Glutamatergic neuron (in vitro differentiated cells): Measurements from ENCODE around the gene MEGF11. TPM values are rescaled to one million over a fixed set of nuclear protein-coding genes. Genes with fewer than 3 reads are reported as not detected.

ENCODE experiments used
- DNase-seq: peaks from one replicate; pipeline ENCODE4 v3.0.0; 2022
- H3K27ac Mint-ChIP-seq: one replicate; pipeline ENCODE4 v1.8.0; 2020; ENCODE audit warnings: mild to moderate bottlenecking, mixed read lengths, inconsistent platforms; ENCODE audit not compliant: unreplicated experiment
- H3K27me3 Mint-ChIP-seq: one replicate; pipeline ENCODE4 v1.8.0; 2020; ENCODE audit warnings: mild to moderate bottlenecking, moderate library complexity, mixed read lengths, inconsistent platforms; ENCODE audit not compliant: unreplicated experiment
- H3K36me3 Mint-ChIP-seq: one replicate; pipeline ENCODE4 v1.8.0; 2020; ENCODE audit warnings: mild to moderate bottlenecking, mixed read lengths, inconsistent platforms; ENCODE audit not compliant: unreplicated experiment
- H3K4me1 Mint-ChIP-seq: one replicate; pipeline ENCODE4 v1.8.0; 2020; ENCODE audit warnings: mild to moderate bottlenecking, low read depth, mixed read lengths, inconsistent platforms; ENCODE audit not compliant: unreplicated experiment
- H3K4me3 Mint-ChIP-seq: one replicate; pipeline ENCODE4 v1.8.0; 2020; ENCODE audit warnings: mild to moderate bottlenecking, mixed read lengths, inconsistent platforms; ENCODE audit not compliant: unreplicated experiment
- H3K9me3 Mint-ChIP-seq: one replicate; pipeline ENCODE4 v1.8.0; 2020; ENCODE audit warnings: mild to moderate bottlenecking, moderate library complexity, mixed read lengths, inconsistent platforms; ENCODE audit not compliant: unreplicated experiment
- CTCF ChIP-seq: fragments of 200-600 bp; sonication (generic); IDR thresholded peaks from one replicate; pipeline ENCODE4 v1.5.0; 2021; ENCODE audit not compliant: partially characterized antibody, unreplicated experiment
- total RNA-seq: library from RNA; stranded (reverse); fragmentation: NEBNext Ultra II Directional; extraction: Animal tissue kit (Norgen Biotek cat#: 25700); gene quantifications from one replicate; pipeline ENCODE4 v1.2.1, GENCODE V29; 2021; ENCODE audit not compliant: unreplicated experiment

MEGF11 gene
- total RNA-seq, 1 donor from 2014 or later, result 2.6 TPM

- no peak overlapping the region for H3K4me3 Mint-ChIP-seq
- no peak for DNase-seq
- H3K36me3 Mint-ChIP-seq, result peaks cover 3% of the 10 kb centered on the region
- peaks cover 2% of the 10 kb centered on the region for H3K9me3 Mint-ChIP-seq
- H3K4me1 Mint-ChIP-seq, result no peaks in the 10 kb centered on the region
- TF ChIP-seq CTCF, result no peak
- no peak overlapping the region for H3K27ac Mint-ChIP-seq
- H3K27me3 Mint-ChIP-seq, result peaks cover 1% of the 10 kb centered on the region
Observed at GRCh38 chr15:66211670-66212562, 41.6 kb downstream of the MEGF11 start.

- H3K27me3 Mint-ChIP-seq, result peaks cover 1% of the 10 kb centered on the region
- TF ChIP-seq CTCF, result no peak
- H3K36me3 Mint-ChIP-seq, result peaks cover 5% of the 10 kb centered on the region
- no peak for DNase-seq
- no peaks in the 10 kb centered on the region for H3K4me1 Mint-ChIP-seq
- H3K4me3 Mint-ChIP-seq, result no peak overlapping the region
- H3K27ac Mint-ChIP-seq, result no peak overlapping the region
- peaks cover 2% of the 10 kb centered on the region for H3K9me3 Mint-ChIP-seq
Observed at GRCh38 chr15:66210684-66211083, 42.9 kb downstream of the MEGF11 start.

DNA sequence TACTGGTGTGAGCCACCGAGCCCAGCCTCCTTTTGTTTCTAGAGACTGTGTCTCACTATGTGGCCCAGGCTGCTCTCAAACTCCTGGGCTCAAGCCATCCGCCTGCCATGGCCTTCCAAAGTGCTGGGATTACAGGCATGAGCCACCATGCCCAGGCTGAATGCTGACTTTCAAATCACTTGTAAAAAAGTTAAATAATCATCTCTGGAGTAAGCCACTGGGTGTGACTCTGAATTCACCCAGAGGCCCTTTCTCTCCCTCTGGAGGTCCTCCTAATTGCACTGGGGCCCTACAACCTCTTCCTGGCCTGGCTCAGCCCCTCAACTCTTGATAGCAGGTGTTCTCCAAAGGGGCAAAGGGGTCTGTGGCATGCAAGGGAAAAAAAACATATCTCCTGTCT, 54.8 kb downstream of the MEGF11 start:
- no peak for TF ChIP-seq CTCF
- H3K4me3 Mint-ChIP-seq, result no peak overlapping the region
- no peak for DNase-seq
- H3K9me3 Mint-ChIP-seq, result no peaks in the 10 kb centered on the region
- peaks cover 2% of the 10 kb centered on the region for H3K4me1 Mint-ChIP-seq
- H3K27ac Mint-ChIP-seq, result no peak overlapping the region
- peaks cover 4% of the 10 kb centered on the region for H3K27me3 Mint-ChIP-seq
- no peaks in the 10 kb centered on the region for H3K36me3 Mint-ChIP-seq

DNA sequence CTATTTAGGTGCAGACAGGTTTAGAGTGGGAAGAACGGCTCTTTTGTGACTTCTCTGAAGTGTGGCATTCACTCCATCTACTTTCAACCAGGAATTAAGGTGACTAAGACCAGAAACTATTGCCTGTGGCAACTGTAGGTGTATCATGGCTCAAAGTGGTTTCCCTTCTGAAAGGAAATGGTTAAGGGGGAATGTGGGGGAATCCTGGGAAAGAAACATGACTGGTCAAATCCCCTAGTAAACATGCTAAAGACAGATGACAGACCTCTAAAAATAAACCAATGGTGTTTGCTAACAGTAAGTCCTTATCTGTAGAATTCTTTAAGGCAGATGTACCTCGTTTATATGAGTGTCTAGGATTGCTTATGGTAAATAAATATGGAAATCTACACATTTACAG, 56.9 kb downstream of the MEGF11 start:
- H3K27ac Mint-ChIP-seq, result no peak overlapping the region
- no peaks in the 10 kb centered on the region for H3K27me3 Mint-ChIP-seq
- no peak overlapping the region for H3K4me3 Mint-ChIP-seq
- DNase-seq, result no peak
- peaks cover 2% of the 10 kb centered on the region for H3K4me1 Mint-ChIP-seq
- no peaks in the 10 kb centered on the region for H3K9me3 Mint-ChIP-seq
- no peak for TF ChIP-seq CTCF
- H3K36me3 Mint-ChIP-seq, result no peaks in the 10 kb centered on the region

- H3K9me3 Mint-ChIP-seq, result no peaks in the 10 kb centered on the region
- H3K4me3 Mint-ChIP-seq, result no peak overlapping the region
- no peaks in the 10 kb centered on the region for H3K27me3 Mint-ChIP-seq
- no peak for TF ChIP-seq CTCF
- H3K4me1 Mint-ChIP-seq, result peaks cover 2% of the 10 kb centered on the region
- DNase-seq, result no peak
- H3K27ac Mint-ChIP-seq, result no peak overlapping the region
- no peaks in the 10 kb centered on the region for H3K36me3 Mint-ChIP-seq
Observed at GRCh38 chr15:66195621-66196230, 57.8 kb downstream of the MEGF11 start.
